A673 (cell line): ENCODE measurements around the gene HEBP2.

Experiments
- EZH2 ChIP-seq: fragments of 200-600 bp; sonication (generic); IDR thresholded peaks from 2 replicates; pipeline ENCODE4 v1.6.1; 2017; ENCODE audit warnings: borderline replicate concordance, low read depth, mild to moderate bottlenecking, mixed read lengths, antibody characterized with exemption, low read length; ENCODE audit not compliant: poor library complexity, severe bottlenecking
- TF ChIP-seq, protein P1 (sequence below): fragments of 300-800, 200-600 bp; sonication (generic); conservative IDR thresholded peaks from 2 replicates; pipeline ENCODE4 v1.5.1; 2017; ENCODE audit warnings: low read depth, mild to moderate bottlenecking, antibody characterized with exemption, low read length, moderate library complexity, mixed read lengths

- TF ChIP-seq, protein P1, sequence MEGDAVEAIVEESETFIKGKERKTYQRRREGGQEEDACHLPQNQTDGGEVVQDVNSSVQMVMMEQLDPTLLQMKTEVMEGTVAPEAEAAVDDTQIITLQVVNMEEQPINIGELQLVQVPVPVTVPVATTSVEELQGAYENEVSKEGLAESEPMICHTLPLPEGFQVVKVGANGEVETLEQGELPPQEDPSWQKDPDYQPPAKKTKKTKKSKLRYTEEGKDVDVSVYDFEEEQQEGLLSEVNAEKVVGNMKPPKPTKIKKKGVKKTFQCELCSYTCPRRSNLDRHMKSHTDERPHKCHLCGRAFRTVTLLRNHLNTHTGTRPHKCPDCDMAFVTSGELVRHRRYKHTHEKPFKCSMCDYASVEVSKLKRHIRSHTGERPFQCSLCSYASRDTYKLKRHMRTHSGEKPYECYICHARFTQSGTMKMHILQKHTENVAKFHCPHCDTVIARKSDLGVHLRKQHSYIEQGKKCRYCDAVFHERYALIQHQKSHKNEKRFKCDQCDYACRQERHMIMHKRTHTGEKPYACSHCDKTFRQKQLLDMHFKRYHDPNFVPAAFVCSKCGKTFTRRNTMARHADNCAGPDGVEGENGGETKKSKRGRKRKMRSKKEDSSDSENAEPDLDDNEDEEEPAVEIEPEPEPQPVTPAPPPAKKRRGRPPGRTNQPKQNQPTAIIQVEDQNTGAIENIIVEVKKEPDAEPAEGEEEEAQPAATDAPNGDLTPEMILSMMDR, result no peak
- TF ChIP-seq EZH2, result no peak
Observed at GRCh38 chr6:138357928-138358327, 46.1 kb upstream of the HEBP2 start.
